GM10266 (cell line): ENCODE data around the gene CYP4V2.

Experiments used
- DNase-seq: peaks from one replicate; pipeline ENCODE4 v3.0.0; 2012; ENCODE audit errors: extremely low spot score
- TF ChIP-seq, protein P1 (sequence below): IDR thresholded peaks from 2 replicates; pipeline ENCODE4 v1.5.1; 2012; ENCODE audit warnings: mild to moderate bottlenecking, low read depth; ENCODE audit not compliant: control insufficient read depth, insufficient read depth; ENCODE audit errors: missing control alignments

The CYP4V2 gene

DNA sequence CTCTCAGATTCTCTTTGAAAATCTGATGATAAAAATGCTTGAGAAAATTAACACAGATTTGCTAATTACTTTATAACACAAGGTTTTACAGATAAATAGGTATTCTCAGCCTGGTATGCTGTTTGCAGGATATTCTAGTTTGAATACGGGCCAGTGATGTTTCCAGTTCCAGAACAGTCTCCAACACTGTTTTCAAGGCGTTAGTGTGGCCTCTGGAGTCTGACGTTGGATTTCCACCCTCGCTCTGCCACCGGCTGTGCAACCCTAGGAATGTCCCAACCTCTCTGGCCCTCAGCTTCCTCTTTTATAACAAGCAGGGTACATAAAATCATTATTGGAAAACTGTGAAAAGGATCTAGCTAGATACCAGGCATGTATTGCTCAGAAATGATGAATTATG lies 23.8 kb upstream of the CYP4V2 start:
- no peak for DNase-seq
- TF ChIP-seq, protein P1, sequence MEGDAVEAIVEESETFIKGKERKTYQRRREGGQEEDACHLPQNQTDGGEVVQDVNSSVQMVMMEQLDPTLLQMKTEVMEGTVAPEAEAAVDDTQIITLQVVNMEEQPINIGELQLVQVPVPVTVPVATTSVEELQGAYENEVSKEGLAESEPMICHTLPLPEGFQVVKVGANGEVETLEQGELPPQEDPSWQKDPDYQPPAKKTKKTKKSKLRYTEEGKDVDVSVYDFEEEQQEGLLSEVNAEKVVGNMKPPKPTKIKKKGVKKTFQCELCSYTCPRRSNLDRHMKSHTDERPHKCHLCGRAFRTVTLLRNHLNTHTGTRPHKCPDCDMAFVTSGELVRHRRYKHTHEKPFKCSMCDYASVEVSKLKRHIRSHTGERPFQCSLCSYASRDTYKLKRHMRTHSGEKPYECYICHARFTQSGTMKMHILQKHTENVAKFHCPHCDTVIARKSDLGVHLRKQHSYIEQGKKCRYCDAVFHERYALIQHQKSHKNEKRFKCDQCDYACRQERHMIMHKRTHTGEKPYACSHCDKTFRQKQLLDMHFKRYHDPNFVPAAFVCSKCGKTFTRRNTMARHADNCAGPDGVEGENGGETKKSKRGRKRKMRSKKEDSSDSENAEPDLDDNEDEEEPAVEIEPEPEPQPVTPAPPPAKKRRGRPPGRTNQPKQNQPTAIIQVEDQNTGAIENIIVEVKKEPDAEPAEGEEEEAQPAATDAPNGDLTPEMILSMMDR, result no peak

DNA sequence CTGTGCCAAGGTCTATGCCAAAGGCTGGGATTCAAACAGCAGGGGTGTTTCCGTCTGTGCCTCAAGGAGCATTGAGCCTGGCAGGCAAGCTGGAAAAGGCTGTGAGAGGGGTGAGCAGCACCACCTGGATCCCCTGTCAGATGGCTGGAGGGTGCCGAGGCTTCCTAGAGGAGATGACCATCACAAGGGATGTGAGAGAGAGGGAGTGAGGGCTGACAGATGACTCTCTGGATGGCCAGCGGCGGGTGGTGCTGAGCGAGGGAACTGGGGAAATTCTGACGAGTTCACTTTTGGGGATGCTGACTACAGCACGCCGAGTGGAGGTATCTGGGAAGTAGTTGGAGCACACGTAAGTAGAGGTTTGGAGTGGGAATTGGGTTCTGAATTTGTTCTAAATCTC lies 22.6 kb upstream of the CYP4V2 start:
- no peak for DNase-seq
- TF ChIP-seq, protein P1, result no peak

DNA sequence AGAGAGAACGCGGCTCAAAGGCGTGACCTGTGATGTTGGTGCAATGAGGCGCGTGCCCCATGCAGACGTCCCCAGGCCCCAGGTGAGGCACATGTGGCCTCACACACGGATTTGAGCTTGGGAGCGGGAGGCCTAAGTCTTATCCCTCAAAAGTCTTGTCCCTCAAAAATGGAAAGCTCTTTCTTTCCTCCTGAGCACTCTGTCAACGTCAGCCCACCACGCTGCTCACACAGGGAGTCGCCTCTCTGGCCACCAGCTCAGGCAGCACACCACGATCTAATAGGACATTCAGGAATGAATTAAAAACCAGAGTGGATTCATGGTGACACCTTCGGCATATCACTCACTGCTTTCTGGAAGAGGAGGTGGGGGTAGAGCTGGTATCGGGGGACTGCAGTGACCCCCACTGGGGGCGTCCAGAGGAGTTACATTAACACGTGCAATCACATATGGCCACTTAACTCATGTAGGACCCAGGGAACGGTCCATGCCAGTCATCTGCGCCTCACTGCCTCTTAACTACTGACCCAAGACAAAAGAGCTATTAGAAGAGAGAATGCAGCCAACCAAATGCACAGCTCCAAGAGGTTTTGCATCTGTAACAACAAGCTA lies 21.9 kb upstream of the CYP4V2 start:
- DNase-seq, result no peak
- TF ChIP-seq, protein P1, result no peak

GRCh38 chr4:186169945-186170802 lies 21.2 kb upstream of the CYP4V2 start:
- TF ChIP-seq, protein P1, result no peak
- no peak for DNase-seq

DNA sequence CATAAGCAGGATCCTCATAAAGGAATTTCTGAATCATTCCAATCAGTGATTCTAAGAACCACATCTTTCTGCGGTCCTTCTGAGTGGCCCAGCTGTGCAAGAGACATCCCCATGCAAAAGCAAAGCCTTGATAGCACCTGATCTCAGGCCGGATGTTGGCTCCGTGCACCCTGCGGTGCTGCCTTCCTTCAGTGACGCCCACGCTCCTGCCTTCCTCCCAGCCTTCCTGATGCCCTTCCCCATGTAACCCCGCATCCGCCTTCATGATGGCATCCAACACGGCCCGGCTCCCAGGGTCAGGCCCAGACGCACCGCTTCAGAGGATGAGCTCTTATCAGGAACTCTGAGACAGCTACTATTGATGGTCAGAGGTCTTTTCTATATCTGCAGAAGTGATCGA lies 20.4 kb upstream of the CYP4V2 start:
- DNase-seq, result no peak

GRCh38 chr4:186172546-186172945 lies 18.8 kb upstream of the CYP4V2 start:
- TF ChIP-seq, protein P1, result no peak
- no peak for DNase-seq

More for the DNA sequence above, 20.4 kb upstream of the CYP4V2 start:
- TF ChIP-seq, protein P1, result no peak

- TF ChIP-seq, protein P1, result no peak
- DNase-seq, result no peak
These were observed 3.3 kb upstream of the CYP4V2 start for GRCh38 chr4:186188107-186188506.
